LHCN-M2 (cell line): ENCODE data around the gene PKM. TPM values are rescaled to one million over a fixed set of nuclear protein-coding genes. Genes with fewer than 3 reads are reported as not detected.
A peak's percentile ranks its signal among the peaks of the same experiment; 100 is the strongest.
"Not testable (repeated sequence)": the region's sequence is repeated elsewhere in the genome, so short reads cannot be mapped to it uniquely, and the experiment has no call there.

ENCODE experiments used
- DNase-seq: peaks from one replicate; pipeline ENCODE4 v3.0.0-alpha.2; 2012; ENCODE audit warnings: low read depth
- total RNA-seq: library from RNA; depleted of rRNA; stranded (reverse); fragments of >200 nt; gene quantifications from 2 replicates; pipeline ENCODE4 v1.2.3, GENCODE V29; 2014

PKM gene
- total RNA-seq, 1 experiment from 2014 or later = 3,615 TPM

DNA sequence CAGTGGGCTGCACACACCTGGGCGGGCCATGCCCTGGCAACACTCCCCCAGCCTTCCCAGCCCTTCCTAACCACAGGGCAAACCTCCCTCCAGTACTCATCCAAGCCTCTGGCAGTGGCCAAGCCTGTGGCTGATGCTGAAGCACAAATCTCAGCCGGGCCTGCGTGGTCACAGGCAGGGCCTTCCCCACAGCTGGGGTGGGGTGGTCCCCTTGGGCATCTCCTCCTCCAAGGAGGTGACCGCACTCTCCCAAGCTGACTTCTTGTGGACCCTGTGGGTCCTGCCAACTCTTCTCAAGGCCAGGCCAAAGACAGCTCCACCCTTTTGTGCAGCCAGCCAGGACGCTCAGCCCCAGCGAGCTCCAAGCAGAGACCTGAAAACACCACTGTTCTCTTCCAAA lies 54.8 kb downstream of the PKM start:
- no peak for DNase-seq

GRCh38 chr15:72175186-72176044 lies 55.6 kb downstream of the PKM start:
- no peak for DNase-seq

DNA sequence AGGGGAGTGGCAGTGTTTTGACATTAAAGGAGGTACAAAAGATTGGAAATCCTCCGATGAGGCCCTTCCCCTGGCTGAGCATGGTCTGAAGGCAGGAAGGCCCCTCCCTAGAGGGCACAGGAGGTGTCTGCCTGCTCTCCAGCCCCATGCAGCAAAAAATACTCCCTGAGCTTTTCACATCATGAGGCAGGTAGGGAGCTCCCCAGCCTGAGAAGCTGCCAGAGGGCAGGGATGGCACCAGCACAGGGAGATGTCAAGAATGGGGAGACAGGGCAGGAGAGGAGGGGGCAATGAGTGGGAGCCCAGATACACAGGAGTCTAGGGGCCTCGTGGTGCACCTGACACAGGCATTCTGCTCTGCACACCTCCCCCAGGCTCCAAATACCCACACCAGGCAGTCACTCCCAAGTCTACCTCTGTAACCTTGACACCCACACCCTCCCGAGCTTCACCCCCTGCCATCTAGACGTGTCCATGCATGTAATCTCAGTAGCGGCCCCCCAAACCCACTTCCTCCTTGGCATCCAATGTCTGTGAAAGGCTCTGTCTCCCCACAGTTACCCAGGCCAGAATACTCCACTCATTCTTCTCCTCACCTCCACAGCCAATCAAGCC lies 56.3 kb downstream of the PKM start:
- no peak for DNase-seq

GRCh38 chr15:72173864-72174550 lies 57.0 kb downstream of the PKM start:
- no peak for DNase-seq

- no peak for DNase-seq
Observed at GRCh38 chr15:72173401-72173800, 57.6 kb downstream of the PKM start.

GRCh38 chr15:72172796-72173195 lies 58.2 kb downstream of the PKM start:
- DNase-seq = no peak

DNA sequence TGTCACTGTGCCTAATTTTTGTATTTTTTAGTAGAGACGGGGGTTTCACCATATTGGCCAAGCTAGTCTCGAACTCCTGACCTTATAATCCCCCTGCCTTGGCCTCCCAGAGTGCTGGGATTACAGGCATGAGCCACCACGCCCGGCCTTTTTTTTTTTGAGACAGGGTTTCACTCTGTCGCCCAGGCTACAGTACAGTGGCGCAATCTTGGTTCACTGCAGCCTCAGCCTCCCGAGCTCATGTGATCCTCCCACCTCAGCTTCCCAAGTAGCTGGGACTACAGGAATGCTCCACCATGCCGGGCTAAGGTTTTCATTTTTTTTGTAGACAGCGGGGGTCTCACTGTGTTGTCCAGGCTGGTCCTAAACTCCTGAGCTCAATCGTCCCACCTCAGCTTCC lies 59.0 kb downstream of the PKM start:
- DNase-seq = not testable (repeated sequence)

DNA sequence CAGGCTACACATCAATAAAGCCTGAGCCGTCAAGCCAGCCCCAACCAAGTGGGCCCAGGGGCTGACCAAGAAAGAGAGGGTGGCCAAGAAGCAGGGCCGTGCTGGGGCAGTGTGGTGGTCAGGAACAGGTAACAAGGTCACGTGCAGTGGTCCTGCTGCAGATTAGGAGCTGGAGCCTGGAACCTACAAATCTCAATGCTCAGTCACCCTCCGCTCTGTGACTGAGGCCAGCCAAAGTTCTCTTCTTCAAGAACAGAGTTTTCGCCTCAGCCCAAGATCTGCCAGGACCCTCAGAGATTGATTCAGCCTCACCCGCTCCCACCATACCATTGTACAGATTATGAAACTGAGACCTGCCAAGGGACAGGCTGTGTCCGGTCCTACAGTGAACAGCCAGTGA lies 60.3 kb downstream of the PKM start:
- no peak for DNase-seq

GRCh38 chr15:72169921-72170611 lies 60.9 kb downstream of the PKM start:
- DNase-seq = no peak

- no peak for DNase-seq
Observed at GRCh38 chr15:72169236-72169920, 61.6 kb downstream of the PKM start.

DNA sequence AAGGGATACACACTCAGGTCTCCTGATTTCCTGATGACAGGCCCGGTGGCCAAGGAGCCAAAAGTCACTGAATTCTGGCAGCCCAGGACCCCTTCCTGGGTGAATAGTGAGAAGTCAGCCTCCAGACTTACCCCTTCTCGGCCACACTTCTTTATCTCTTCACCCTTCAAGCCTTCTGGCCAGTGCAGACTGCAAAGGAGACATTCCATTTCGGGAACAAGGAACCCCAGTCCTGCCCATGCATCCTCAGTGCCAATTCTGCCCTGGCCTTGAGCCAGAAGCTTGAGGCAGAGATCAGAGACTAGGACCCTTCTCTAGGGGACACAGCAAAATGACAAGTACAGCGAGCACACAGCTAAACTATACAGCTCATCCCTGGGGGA lies 62.2 kb downstream of the PKM start:
- no peak for DNase-seq

GRCh38 chr15:72168131-72168807 lies 62.7 kb downstream of the PKM start:
- no peak for DNase-seq

GRCh38 chr15:72167445-72167844 lies 63.5 kb downstream of the PKM start:
- DNase-seq = no peak

DNA sequence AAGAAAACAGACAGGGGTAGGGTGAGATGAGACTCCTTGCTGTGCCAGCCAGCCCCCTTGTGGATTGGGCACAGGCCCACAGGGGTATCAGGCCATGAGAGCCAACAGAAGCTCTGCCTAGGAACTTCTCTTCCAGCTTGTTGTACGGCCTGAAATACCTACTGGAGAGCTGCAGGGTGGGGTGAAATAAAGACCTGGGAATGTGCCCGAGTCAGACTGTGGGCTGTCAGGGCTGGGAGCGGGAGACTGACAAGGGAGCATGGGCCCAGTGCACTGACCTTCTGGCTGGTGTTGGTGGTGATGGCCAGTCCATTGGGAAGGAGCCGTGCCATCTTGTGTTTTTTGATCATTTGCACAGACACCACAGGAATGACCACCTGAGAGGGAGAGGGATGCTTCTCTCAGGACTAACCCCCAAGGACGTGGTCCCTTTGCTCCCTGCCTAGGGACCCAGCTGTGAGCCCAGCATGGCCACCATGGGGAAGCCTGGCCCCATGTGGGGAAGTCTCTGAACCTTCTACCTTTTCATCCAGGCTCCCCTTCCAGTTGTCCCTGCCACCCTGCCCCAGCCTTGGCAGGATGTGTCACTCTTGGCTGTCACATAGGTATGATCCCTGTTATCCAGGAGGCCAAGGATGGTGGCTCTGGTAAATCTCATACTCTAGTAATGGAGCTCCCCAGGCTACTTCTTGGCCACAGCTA lies 64.1 kb downstream of the PKM start:
- no peak for DNase-seq

DNA sequence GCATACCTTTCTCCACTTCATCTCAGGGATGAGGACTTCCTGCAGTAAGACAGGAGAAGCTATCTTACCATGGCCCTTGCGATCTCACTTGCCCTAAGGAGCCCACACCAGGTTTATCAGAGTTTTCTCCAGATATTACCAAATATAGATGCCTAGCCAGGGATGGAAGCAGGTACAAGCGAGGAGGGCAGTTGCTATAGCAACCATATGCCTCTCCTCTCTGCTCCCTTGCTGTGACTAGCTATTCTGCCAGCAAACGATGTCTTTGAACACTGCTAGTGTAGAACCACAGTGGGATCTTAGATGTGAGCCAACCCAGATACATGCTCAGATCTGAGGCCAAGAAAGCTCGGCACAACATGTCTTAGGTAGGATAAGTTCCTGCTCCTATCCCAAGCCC lies 67.3 kb downstream of the PKM start:
- no peak for DNase-seq

GRCh38 chr15:72162569-72162968 lies 68.4 kb downstream of the PKM start:
- DNase-seq = no peak

- DNase-seq = peak; percentile 20
Observed at GRCh38 chr15:72161361-72162132, 69.4 kb downstream of the PKM start.

GRCh38 chr15:72160696-72161245 lies 70.2 kb downstream of the PKM start:
- no peak for DNase-seq

DNA sequence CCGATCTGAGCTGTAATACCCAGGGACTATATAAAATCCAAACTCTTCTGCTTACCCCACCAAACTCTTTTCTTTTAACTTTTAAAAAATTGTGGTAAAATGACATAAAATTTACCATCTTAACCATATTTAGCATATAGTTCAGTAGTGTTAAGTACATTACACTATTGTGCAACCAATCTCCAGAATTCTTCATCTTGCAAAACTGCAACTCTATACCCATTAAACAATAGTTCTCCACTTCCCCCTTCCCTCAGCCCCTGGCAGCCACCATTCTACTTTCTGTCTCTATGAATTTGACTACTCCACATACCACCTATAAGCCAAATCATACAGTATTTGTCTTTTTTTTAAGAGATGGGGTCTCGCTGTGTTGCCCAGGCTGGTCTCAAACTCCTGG lies 74.1 kb downstream of the PKM start:
- no peak for DNase-seq
